Measurements from ENCODE around the gene PRKAR1A.

GRCh38 chr17:68533887-68534694, 21.9 kb downstream of the PRKAR1A start:
- TF ChIP-seq REST (IDR thresholded peaks at IDR 0.05) (no peak), MAX (IDR thresholded peaks at IDR 0.05) (no peak), CTCF (IDR thresholded peaks at IDR 0.05; ENCODE audit: low read depth, low read length, missing input control) (peak; percentile 51), RAD21 (IDR thresholded peaks at IDR 0.05) (peak; percentile 66 to 67), ZBTB33 (IDR thresholded peaks at IDR 0.05) (peak; percentile 41), YY1 (IDR thresholded peaks at IDR 0.05) (no peak), TAF1 (conservative IDR thresholded peaks at IDR 0.05) (no peak), FOXA1 (IDR thresholded peaks at IDR 0.05) (no peak), ATF3 (IDR thresholded peaks at IDR 0.05) (no peak), SP1 (IDR thresholded peaks at IDR 0.05) (no peak), GABPA (IDR thresholded peaks at IDR 0.05 in 1 of 2, conservative IDR thresholded peaks at IDR 0.05 in 1 of 2) (no peak)
